Activated naive CD4-positive, alpha-beta T cell treated with Interleukin-2 at 50 U/mL for 16 hours (primary cell): Measurements from ENCODE around the gene SLC12A3.

Source experiments
- DNase-seq: peaks from one replicate; pipeline ENCODE4 v3.0.0-alpha.2; 2020

Gene SLC12A3

GRCh38 chr16:56945847-56946527 is 81.0 kb downstream of the SLC12A3 start:
- DNase-seq, result no peak

- no peak for DNase-seq
Observed at GRCh38 chr16:56946767-56947603, 82.0 kb downstream of the SLC12A3 start.

- DNase-seq, result no peak
Observed at GRCh38 chr16:56947604-56947995, 82.6 kb downstream of the SLC12A3 start.

GRCh38 chr16:56948234-56948633 is 83.2 kb downstream of the SLC12A3 start:
- DNase-seq, result no peak

GRCh38 chr16:56950051-56950450 is 85.0 kb downstream of the SLC12A3 start:
- DNase-seq, result no peak

- DNase-seq, result no peak
Observed at GRCh38 chr16:56950455-56950854, 85.4 kb downstream of the SLC12A3 start.

GRCh38 chr16:56950881-56951771 is 86.1 kb downstream of the SLC12A3 start:
- peak; percentile 63 for DNase-seq

- no peak for DNase-seq
Observed at GRCh38 chr16:56953006-56953405, 88.0 kb downstream of the SLC12A3 start.

- no peak for DNase-seq
Observed at GRCh38 chr16:56956076-56956475, 91.1 kb downstream of the SLC12A3 start.

- no peak for DNase-seq
Observed at GRCh38 chr16:56956756-56957155, 91.7 kb downstream of the SLC12A3 start.

GRCh38 chr16:56960681-56961281 is 95.8 kb downstream of the SLC12A3 start:
- DNase-seq, result no peak

GRCh38 chr16:56961386-56961785 is 96.4 kb downstream of the SLC12A3 start:
- no peak for DNase-seq

- no peak for DNase-seq
Observed at GRCh38 chr16:56961851-56962281, 96.9 kb downstream of the SLC12A3 start, which contains the start of gene CETP. CETP (plus strand) TSS chr16:56961950; CDS start chr16:56961980, 30 bp downstream.

- DNase-seq, result peak; percentile 97
Observed at GRCh38 chr16:56964243-56965148, 99.5 kb downstream of the SLC12A3 start.
